NCI-H524 treated with DMSO at 0.1 percent for 48 hours (cell line): Measurements from ENCODE around the gene PCDHGC3.

Experiments used
- DNase-seq: peaks from one replicate; lab custom pipeline; 2025; lab: John Stamatoyannopoulos, UW

Gene PCDHGC3

GRCh38 chr5:141485321-141486055 lies 9.7 kb downstream of the PCDHGC3 start:
- DNase-seq, result no peak

DNA sequence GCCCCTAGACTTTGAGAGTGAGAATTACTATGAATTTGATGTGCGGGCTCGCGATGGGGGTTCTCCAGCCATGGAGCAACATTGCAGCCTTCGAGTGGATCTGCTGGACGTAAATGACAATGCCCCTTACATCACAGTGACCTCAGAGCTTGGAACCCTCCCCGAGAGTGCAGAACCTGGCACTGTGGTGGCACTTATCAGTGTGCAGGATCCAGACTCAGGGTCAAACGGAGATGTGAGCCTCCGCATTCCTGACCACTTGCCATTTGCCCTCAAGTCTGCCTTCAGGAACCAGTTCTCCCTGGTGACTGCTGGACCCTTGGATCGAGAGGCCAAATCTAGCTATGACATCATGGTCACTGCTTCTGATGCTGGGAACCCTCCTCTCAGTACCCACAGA lies 10.3 kb downstream of the PCDHGC3 start:
- no peak for DNase-seq

GRCh38 chr5:141487131-141487530 lies 11.4 kb downstream of the PCDHGC3 start:
- DNase-seq, result no peak

DNA sequence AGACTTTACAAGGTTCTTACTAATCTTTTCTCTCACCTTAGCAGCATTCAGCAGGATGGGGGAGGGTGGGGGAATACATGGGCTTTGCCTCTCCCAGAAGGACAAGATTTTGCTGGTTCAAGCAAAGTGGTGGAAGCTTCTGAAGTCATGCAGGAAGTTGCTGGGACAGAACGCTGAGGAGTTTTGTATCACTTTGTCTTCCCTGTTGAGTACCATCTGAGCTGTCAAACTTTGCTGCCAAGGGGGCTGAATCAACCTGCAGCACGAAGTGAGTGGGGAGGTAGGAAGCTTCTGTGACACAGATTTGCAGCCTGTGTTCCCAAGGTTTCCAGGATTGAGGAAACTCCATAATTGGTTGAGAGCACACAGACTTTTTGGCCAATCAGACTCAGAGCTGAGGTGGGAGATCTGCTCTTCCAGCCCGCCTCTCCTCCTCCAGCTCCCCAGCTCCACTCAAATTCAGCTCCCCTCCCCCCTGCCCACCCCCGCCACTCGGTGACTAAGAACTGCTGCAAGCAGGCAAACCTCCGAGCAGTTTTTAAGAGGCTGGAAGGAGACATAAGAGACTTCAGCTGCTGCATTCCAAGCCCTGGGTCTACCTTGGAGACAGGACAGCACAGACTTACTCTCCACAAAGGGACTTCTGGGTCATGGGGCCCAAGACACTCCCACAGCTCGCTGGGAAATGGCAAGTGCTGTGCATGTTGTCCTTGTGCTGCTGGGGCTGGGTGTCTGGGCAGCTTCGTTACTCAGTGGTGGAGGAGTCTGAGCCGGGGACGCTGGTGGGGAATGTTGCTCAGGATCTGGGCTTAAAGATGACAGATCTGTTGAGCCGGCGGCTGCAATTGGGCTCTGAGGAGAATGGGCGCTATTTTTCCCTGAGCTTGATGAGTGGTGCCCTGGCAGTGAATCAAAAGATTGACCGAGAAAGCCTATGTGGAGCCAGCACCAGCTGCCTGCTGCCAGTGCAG lies 13.1 kb downstream of the PCDHGC3 start, which contains the start of gene PCDHGC5:
PCDHGC5 (plus strand) TSS at position 491 of the 971 bp plus-strand sequence; CDS start at position 651, 160 bp downstream.
- DNase-seq, result no peak

- DNase-seq, result no peak
Measured at GRCh38 chr5:141489841-141490240, 14.1 kb downstream of the PCDHGC3 start.

DNA sequence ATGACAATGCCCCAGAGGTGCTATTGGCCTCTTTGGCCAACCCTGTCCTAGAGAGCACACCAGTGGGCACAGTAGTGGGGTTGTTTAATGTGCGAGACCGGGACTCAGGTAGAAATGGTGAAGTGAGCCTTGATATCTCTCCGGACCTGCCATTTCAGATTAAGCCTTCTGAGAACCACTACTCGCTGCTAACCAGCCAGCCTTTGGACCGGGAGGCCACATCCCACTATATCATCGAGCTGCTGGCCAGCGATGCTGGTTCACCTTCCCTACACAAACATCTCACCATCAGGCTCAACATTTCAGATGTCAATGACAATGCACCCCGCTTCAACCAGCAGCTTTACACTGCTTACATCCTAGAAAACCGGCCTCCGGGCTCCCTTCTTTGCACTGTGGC lies 14.5 kb downstream of the PCDHGC3 start:
- no peak for DNase-seq

DNA sequence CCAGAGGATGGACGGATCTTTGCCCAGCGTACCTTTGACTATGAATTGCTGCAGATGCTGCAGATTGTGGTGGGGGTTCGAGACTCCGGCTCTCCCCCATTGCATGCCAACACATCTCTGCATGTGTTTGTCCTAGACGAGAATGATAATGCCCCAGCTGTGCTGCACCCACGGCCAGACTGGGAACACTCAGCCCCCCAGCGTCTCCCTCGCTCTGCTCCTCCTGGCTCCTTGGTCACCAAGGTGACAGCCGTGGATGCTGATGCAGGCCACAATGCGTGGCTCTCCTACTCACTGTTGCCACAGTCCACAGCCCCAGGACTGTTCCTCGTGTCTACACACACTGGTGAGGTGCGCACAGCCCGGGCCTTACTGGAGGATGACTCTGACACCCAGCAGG lies 15.0 kb downstream of the PCDHGC3 start:
- no peak for DNase-seq

- no peak for DNase-seq
Measured at GRCh38 chr5:141491323-141492167, 15.8 kb downstream of the PCDHGC3 start.

GRCh38 chr5:141492168-141492885 lies 16.6 kb downstream of the PCDHGC3 start:
- DNase-seq, result no peak

DNA sequence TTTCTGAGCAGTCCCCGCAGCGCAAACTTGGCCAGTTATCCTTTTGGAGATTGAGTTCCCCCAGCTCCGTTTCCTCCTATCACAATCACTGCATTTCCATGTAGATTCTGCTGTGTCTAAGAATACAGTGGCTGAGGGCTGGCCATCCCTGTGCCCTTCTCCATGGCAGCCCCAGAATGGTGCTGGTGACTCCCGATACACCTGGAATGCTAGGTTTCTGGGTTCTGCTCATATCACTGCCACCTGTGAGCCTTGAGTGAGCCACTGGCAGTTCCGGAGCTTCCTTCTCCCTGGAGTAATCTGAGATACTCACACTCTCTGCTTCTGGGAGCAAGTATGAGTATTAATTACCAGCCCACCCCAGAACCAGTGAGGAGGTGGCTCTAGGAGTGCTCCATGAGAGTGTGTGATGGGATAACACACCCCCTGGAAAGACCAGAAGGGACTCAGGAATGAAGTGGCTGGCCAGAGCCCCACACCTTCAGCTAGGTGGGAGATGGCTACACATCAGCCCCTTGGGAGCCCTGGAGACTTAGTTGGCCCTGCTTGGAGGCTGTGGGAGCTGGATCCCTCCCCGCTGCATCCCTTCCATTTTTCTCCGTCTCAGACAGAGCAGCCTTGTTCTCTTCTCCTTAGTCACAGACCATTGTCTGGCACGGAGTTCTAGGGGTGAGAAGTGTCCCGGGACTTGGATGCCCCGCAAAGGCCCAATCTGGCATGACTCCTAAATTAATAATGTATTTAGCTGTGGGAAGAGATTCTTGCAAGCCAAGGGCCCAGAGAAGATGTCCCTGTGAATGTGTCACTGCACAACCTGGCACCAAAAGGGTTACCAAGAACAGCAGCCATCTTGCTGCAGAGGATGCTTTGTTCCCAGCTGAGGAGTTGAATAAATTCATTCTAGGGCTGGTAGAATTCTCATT lies 18.0 kb downstream of the PCDHGC3 start:
- DNase-seq, result no peak

- DNase-seq, result no peak
Measured at GRCh38 chr5:141494761-141495452, 19.1 kb downstream of the PCDHGC3 start.

- DNase-seq, result no peak
Measured at GRCh38 chr5:141495453-141495811, 19.7 kb downstream of the PCDHGC3 start.

DNA sequence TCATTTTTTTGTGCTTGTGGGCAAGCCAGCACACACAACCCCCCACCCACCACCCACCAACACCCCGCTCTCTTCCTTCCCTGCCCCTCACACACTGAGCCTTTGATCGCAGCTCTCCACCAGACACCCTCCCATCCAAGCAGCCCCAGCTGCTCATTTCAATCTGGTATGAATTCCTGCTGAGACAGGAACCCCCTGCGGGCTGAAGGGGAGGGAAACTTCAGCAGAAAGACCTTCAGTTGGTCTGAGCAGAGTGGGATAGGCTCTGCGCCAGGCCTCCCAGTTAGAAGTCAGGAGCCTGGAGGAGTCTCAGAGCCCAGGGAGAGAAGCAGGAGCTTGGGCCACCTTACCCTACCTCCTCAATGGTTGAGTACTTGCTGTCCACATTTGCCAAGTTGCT lies 20.3 kb downstream of the PCDHGC3 start:
- no peak for DNase-seq

GRCh38 chr5:141501761-141502160 lies 26.0 kb downstream of the PCDHGC3 start:
- DNase-seq, result no peak

DNA sequence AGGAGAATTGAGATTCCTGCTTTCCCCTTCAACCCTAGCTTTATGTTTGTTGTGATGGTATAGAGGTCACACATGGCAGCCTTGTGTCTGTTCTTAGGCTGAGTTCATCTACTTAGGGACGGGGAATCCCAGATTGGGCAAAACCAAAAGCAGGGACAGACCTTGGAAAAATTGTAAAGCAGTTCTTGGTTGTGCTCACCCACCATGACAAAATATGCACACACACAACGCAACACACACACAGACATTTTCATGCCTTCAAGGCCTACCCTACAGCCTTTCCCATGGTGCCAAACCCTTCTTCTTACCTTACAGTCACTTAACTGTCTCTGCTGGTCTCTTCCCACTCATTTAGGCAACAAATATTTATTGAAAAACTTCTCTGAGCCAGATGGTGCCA lies 27.9 kb downstream of the PCDHGC3 start:
- DNase-seq, result no peak

GRCh38 chr5:141504216-141504615 lies 28.4 kb downstream of the PCDHGC3 start:
- DNase-seq, result no peak

- no peak for DNase-seq
Measured at GRCh38 chr5:141506381-141507155, 30.8 kb downstream of the PCDHGC3 start.

DNA sequence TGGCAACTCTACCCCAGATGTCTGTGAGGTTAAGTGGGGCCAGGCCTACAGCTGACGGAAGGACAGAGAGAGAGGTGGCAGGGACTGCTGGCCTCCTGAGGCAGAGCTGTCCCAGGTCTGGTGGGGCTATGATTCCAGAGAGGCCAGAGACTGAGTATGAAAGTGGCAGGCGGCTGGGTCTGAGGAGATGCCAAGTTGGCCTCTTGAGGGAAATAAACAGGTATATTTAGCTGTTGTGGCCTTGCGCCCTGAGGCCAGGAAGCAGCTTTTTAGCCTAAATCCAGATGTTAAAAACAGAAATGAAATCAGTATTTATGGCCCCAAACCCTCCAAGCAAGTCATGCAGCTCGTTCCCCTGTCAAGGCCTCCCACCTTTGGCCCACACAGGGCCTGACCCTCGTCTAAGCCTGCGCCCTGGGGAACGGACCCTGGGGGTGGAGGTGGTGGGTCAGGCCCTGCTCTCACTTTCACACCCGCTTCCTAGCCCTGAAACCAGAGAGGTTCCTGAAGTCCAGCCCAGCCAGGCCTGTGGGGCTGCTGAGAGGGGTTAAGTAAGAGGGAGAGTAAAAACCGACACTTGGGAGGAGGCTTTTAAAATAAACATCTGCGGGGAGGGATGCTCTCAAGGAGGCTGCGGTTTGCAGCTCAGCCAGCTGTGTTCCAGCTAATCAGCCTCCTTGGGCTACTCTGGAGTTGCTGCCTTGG lies 31.8 kb downstream of the PCDHGC3 start:
- DNase-seq, result no peak
